Activated B cell treated with CpG ODN at 0.5 μM for 24 hours (primary cell): Measurements from ENCODE around the gene IRF2BP2. TPM values are rescaled to one million over a fixed set of nuclear protein-coding genes. Genes with fewer than 3 reads are reported as not detected.

Experiments used
- ATAC-seq: fragments of 200-7000 bp; cut with Tn5 transposase; one replicate; pipeline ENCODE4 v1.10.0; 2021; ENCODE audit warnings: low read depth, mild to moderate bottlenecking, moderate library complexity
- CTCF ChIA-PET: fragments of 350-600 bp; sonication (Branson Sonifier 250); formaldehyde crosslinking; loops from one replicate; lab custom pipeline; 2021; ENCODE audit warnings: antibody characterized with exemption; lab: Charles Lee
- POLR2A ChIA-PET: fragments of 350-600 bp; sonication (Branson Sonifier 250); formaldehyde crosslinking; loops from one replicate; lab custom pipeline; 2021; ENCODE audit warnings: antibody characterized with exemption; lab: Charles Lee
- DNase-seq: peaks from one replicate; pipeline ENCODE4 v3.0.0; 2022
- H3K27ac Mint-ChIP-seq: one replicate; pipeline ENCODE4 v1.8.0; 2020; ENCODE audit warnings: mixed read lengths
- H3K27me3 Mint-ChIP-seq: one replicate; pipeline ENCODE4 v1.8.0; 2021; ENCODE audit warnings: mixed read lengths
- H3K36me3 Mint-ChIP-seq: one replicate; pipeline ENCODE4 v1.8.0; 2021; ENCODE audit warnings: low read depth, mixed read lengths
- H3K4me1 Mint-ChIP-seq: one replicate; pipeline ENCODE4 v1.8.0; 2021; ENCODE audit warnings: mixed read lengths
- H3K4me3 Mint-ChIP-seq: one replicate; pipeline ENCODE4 v1.8.0; 2020; ENCODE audit warnings: mild to moderate bottlenecking, mixed read lengths
- H3K9me3 Mint-ChIP-seq: one replicate; pipeline ENCODE4 v1.8.0; 2020; ENCODE audit warnings: mixed read lengths
- CTCF ChIP-seq: fragments of 200-600 bp; IDR thresholded peaks from one replicate; pipeline ENCODE4 v1.8.0; 2022; ENCODE audit warnings: antibody characterized with exemption, mild to moderate bottlenecking
- intact Hi-C: fragments of 100-400 bp; cut with micrococcal nuclease; formaldehyde crosslinking; loops from one replicate; pipeline ENCODE4 v1.15.1; 2024
- total RNA-seq: library from RNA; stranded (reverse); gene quantifications from 2 replicates; pipeline ENCODE4 v1.2.3, GENCODE V29; 2022

The IRF2BP2 gene
- total RNA-seq, 1 donor from 2014 or later, result 121 TPM

- H3K4me1 Mint-ChIP-seq, result peaks cover 68% of the 10 kb centered on the region
- ChIA-PET CTCF (interaction anchor here (2.9 kb wide), 1 partner anchor 108 kb away, joined by 9 read pairs; no protein-coding TSS in a partner anchor), POLR2A (interaction anchor here (1.1 to 9.2 kb wide), 6 partner anchors 124 to 473 kb away, joined by 3 to 142 read pairs (median 28); no protein-coding TSS in a partner anchor)
- no peaks in the 10 kb centered on the region for H3K9me3 Mint-ChIP-seq
- intact Hi-C loops, result loop anchor here (1.0 to 10.0 kb wide), 5 partner anchors 8 to 1537 kb away; partner anchors contain the start of genes B3GALNT2, COA6 and GPR137B
- peak overlapping the region; percentile 90 for H3K4me3 Mint-ChIP-seq
- no peak for TF ChIP-seq CTCF
- no peak for ATAC-seq
- H3K36me3 Mint-ChIP-seq, result peaks cover 52% of the 10 kb centered on the region
- H3K27me3 Mint-ChIP-seq, result no peaks in the 10 kb centered on the region
- H3K27ac Mint-ChIP-seq, result peak overlapping the region; percentile 97
- peak; percentile 32 for DNase-seq
Observed at GRCh38 chr1:234607109-234608024, 2.6 kb downstream of the IRF2BP2 start.

GRCh38 chr1:234606784-234607108 is 3.2 kb downstream of the IRF2BP2 start:
- no peak for DNase-seq
- CTCF ChIA-PET, result interaction anchor here (2.9 kb wide), 1 partner anchor 107 kb away, joined by 9 read pairs; no protein-coding TSS in a partner anchor
- peak overlapping the region; percentile 97 for H3K27ac Mint-ChIP-seq
- H3K36me3 Mint-ChIP-seq, result peaks cover 55% of the 10 kb centered on the region
- no peak for ATAC-seq
- TF ChIP-seq CTCF, result no peak
- H3K4me3 Mint-ChIP-seq, result peak overlapping the region; percentile 90
- POLR2A ChIA-PET, result interaction anchor here (1.0 to 9.2 kb wide), 5 partner anchors 125 to 404 kb away, joined by 3 to 142 read pairs (median 3); no protein-coding TSS in a partner anchor
- no peaks in the 10 kb centered on the region for H3K27me3 Mint-ChIP-seq
- no peaks in the 10 kb centered on the region for H3K9me3 Mint-ChIP-seq
- peaks cover 68% of the 10 kb centered on the region for H3K4me1 Mint-ChIP-seq
- intact Hi-C loops, result loop anchor here (1.0 to 10.0 kb wide), 4 partner anchors 7 to 1538 kb away; partner anchors contain the start of genes B3GALNT2, COA6 and GPR137B

- peaks cover 55% of the 10 kb centered on the region for H3K36me3 Mint-ChIP-seq
- H3K9me3 Mint-ChIP-seq, result no peaks in the 10 kb centered on the region
Observed at GRCh38 chr1:234605983-234606783, 3.8 kb downstream of the IRF2BP2 start.

GRCh38 chr1:234605399-234605982 is 4.5 kb downstream of the IRF2BP2 start:
- H3K27me3 Mint-ChIP-seq, result no peaks in the 10 kb centered on the region
- ChIA-PET POLR2A (interaction anchor here (0.5 to 9.2 kb wide), 15 partner anchors 118 to 555 kb away, joined by 3 to 142 read pairs (median 4); partner anchors contain the start of genes RBM34 and TARBP1), CTCF (interaction anchor here (0.9 to 2.9 kb wide), 3 partner anchors 106 to 478 kb away, joined by 3 to 10 read pairs (median 9); no protein-coding TSS in a partner anchor)
- H3K4me1 Mint-ChIP-seq, result peaks cover 74% of the 10 kb centered on the region
- peaks cover 55% of the 10 kb centered on the region for H3K36me3 Mint-ChIP-seq
- H3K4me3 Mint-ChIP-seq, result peak overlapping the region; percentile 90
- TF ChIP-seq CTCF, result no peak
- H3K9me3 Mint-ChIP-seq, result no peaks in the 10 kb centered on the region
- intact Hi-C loops, result loop anchor here (10.0 kb wide), 3 partner anchors 231 to 1539 kb away; partner anchors contain the start of genes B3GALNT2, COA6 and GPR137B
- no peak for ATAC-seq
- no peak for DNase-seq
- peak overlapping the region; percentile 97 for H3K27ac Mint-ChIP-seq

More at GRCh38 chr1:234605983-234606783, 3.8 kb downstream of the IRF2BP2 start:
- peaks cover 68% of the 10 kb centered on the region for H3K4me1 Mint-ChIP-seq
- TF ChIP-seq CTCF, result no peak
- ChIA-PET CTCF (interaction anchor here (2.9 kb wide), 1 partner anchor 106 kb away, joined by 9 read pairs; no protein-coding TSS in a partner anchor), POLR2A (interaction anchor here (0.5 to 9.2 kb wide), 8 partner anchors 125 to 554 kb away, joined by 3 to 142 read pairs (median 3); partner anchors contain the start of gene RBM34)
- no peak for ATAC-seq
- DNase-seq, result no peak
- H3K27ac Mint-ChIP-seq, result peak overlapping the region; percentile 97
- H3K4me3 Mint-ChIP-seq, result peak overlapping the region; percentile 90
- intact Hi-C loops, result loop anchor here (10.0 kb wide), 3 partner anchors 231 to 1539 kb away; partner anchors contain the start of genes B3GALNT2, COA6 and GPR137B
- H3K27me3 Mint-ChIP-seq, result no peaks in the 10 kb centered on the region
